Measurements from ENCODE around the gene CCN2.
A peak's percentile ranks its signal among the peaks of the same experiment; 100 is the strongest.
"Not testable (repeated sequence)": the region's sequence is repeated elsewhere in the genome, so short reads cannot be mapped to it uniquely, and the experiment has no call there.

Gene CCN2

GRCh38 chr6:131909408-131910218 lies 41.6 kb downstream of the CCN2 start:
- DNase-seq, result peak; percentile 69 to 80 (median 79)

- not testable (repeated sequence) for DNase-seq
These were observed 42.4 kb downstream of the CCN2 start for GRCh38 chr6:131908787-131909186.

GRCh38 chr6:131903734-131904133 lies 47.4 kb downstream of the CCN2 start:
- not testable (repeated sequence) for DNase-seq

GRCh38 chr6:131901326-131901873 lies 49.8 kb downstream of the CCN2 start:
- not testable (repeated sequence) for DNase-seq

GRCh38 chr6:131900231-131900630 lies 50.9 kb downstream of the CCN2 start:
- no peak for DNase-seq

GRCh38 chr6:131898718-131899117 lies 52.5 kb downstream of the CCN2 start:
- no peak for DNase-seq

All from suppressor macrophage treated with lipopolysaccharide for 1 hour (primary cell).